ENCODE measurements around the gene MAP4K4. TPM values are rescaled to one million over a fixed set of nuclear protein-coding genes. Genes with fewer than 3 reads are reported as not detected.
A peak's percentile ranks its signal among the peaks of the same experiment; 100 is the strongest.

The MAP4K4 gene
- polyA plus RNA-seq, 3 donors, result 5.3 to 66.9 (median 8.7) TPM

DNA sequence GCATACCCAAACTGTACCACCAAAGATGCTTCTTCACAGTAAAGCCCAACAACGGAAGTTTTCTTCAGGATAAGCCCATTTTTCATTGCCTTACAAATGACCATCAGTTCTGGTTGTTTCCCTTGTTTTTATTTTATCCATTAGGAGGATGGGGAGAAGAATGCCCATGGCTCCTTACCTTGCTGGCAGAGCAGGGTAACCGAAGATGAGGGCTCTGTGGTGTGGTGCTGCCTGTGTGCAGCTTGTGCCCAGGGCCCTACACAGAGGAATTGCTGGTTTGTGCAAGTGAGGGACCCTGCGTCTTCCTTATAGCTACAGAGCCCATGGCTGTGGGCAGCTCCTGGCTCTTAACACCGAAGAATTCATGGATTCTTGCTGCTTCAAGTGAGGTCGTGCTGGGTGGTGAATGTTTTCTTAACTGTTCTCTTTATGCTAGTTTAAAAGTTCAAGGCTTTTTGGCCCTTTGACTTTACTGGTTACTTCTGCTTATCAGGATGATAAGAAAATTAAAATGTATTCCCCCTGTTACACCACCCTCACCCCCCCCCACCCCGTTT is 110.6 kb downstream of the MAP4K4 start:
- Histone ChIP-seq H3K79me2 (ENCODE audit: insufficient read depth, low read length) (peaks cover 90% of the 10 kb centered on the region), H3K9ac (ENCODE audit: insufficient read depth, low read length, poor library complexity, severe bottlenecking) (no peak overlapping the region), H3K27me3 (ENCODE audit: control insufficient read depth in 2 of 2, insufficient read depth in 2 of 2, low read length in 2 of 2) (no peaks in the 10 kb centered on the region), H4K20me1 (ENCODE audit: insufficient read depth, low read length) (peaks cover 97% of the 10 kb centered on the region), H3K9me3 (replicated peaks in 1 of 2; ENCODE audit: control insufficient read depth in 1 of 2, insufficient read depth in 1 of 2, low read length in 2 of 2) (no peaks in the 10 kb centered on the region), H2AFZ (ENCODE audit: insufficient read depth, low read depth, low read length, poor library complexity, severe bottlenecking) (no peak overlapping the region), H3K4me1 (ENCODE audit: control insufficient read depth in 1 of 2, insufficient read depth in 2 of 2, low read length in 2 of 2) (peaks cover 20 to 21% of the 10 kb centered on the region in 2 donors), H3K36me3 (replicated peaks in 1 of 2; ENCODE audit: control insufficient read depth in 1 of 2, insufficient read depth in 2 of 2, low read length in 2 of 2) (peaks cover 0 to 5% of the 10 kb centered on the region in 2 donors), H3K4me2 (replicated peaks; ENCODE audit: extremely low read depth, low read length, poor library complexity, severe bottlenecking) (no peak overlapping the region), H3K4me3 (replicated peaks in 1 of 3; ENCODE audit: low read depth in 2 of 3, low read length in 3 of 3) (no peak overlapping the region), H3K27ac (ENCODE audit: low read depth in 1 of 2, low read length in 2 of 2) (no peak overlapping the region)
- 100% methylated on average over 1 of the region's 6 CpGs for WGBS (ENCODE audit: insufficient coverage)
- Mint-ChIP-seq H3K4me3 (no peak overlapping the region), H3K27ac (peak overlapping the region in 1 of 7 donors; percentile 46), H3K4me1 (peaks cover 48% of the 10 kb centered on the region), H3K9me3 (no peaks in the 10 kb centered on the region), H3K36me3 (peaks cover 7 to 29% of the 10 kb centered on the region in 2 donors), H3K27me3 (ENCODE audit: low read depth in 3 of 3) (no peaks in the 10 kb centered on the region)
- intact Hi-C loops (cut with micrococcal nuclease), result no loop called here
- TF ChIP-seq, protein P1, sequence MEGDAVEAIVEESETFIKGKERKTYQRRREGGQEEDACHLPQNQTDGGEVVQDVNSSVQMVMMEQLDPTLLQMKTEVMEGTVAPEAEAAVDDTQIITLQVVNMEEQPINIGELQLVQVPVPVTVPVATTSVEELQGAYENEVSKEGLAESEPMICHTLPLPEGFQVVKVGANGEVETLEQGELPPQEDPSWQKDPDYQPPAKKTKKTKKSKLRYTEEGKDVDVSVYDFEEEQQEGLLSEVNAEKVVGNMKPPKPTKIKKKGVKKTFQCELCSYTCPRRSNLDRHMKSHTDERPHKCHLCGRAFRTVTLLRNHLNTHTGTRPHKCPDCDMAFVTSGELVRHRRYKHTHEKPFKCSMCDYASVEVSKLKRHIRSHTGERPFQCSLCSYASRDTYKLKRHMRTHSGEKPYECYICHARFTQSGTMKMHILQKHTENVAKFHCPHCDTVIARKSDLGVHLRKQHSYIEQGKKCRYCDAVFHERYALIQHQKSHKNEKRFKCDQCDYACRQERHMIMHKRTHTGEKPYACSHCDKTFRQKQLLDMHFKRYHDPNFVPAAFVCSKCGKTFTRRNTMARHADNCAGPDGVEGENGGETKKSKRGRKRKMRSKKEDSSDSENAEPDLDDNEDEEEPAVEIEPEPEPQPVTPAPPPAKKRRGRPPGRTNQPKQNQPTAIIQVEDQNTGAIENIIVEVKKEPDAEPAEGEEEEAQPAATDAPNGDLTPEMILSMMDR (IDR thresholded peaks at IDR 0.05), result no peak
- DNase-seq, result no peak

DNA sequence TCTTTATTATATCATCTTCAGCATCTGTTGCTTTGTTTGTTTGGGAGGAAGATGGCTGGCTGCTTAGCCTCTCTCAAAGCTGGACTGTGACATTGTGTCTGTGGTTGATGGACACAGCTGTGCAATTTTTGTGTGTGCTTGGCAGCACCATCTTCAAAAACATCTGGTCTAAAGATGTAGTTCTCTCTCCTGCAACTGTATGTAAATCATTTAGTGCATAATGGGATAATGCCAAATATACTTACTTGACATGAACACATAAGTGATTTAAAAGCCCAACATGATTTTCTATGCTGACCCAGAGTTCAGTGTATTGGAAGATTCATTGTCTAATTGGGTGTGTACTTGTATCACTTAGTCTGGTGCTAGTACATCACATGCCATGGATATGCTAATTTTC is 112.2 kb downstream of the MAP4K4 start:
- no peak overlapping the region for H3K4me2 ChIP-seq (replicated peaks; ENCODE audit: extremely low read depth, low read length, poor library complexity, severe bottlenecking)
- no peaks in the 10 kb centered on the region for H3K27me3 Mint-ChIP-seq (ENCODE audit: low read depth in 3 of 3)
- H3K79me2 ChIP-seq (ENCODE audit: insufficient read depth, low read length), result peaks cover 92% of the 10 kb centered on the region

More for the DNA sequence above, 112.2 kb downstream of the MAP4K4 start:
- Histone ChIP-seq H3K4me3 (replicated peaks in 1 of 3; ENCODE audit: low read depth in 2 of 3, low read length in 3 of 3) (no peak overlapping the region), H2AFZ (ENCODE audit: insufficient read depth, low read depth, low read length, poor library complexity, severe bottlenecking) (no peak overlapping the region), H3K27me3 (ENCODE audit: control insufficient read depth in 2 of 2, insufficient read depth in 2 of 2, low read length in 2 of 2) (no peaks in the 10 kb centered on the region), H3K9me3 (replicated peaks in 1 of 2; ENCODE audit: control insufficient read depth in 1 of 2, insufficient read depth in 1 of 2, low read length in 2 of 2) (no peaks in the 10 kb centered on the region), H4K20me1 (ENCODE audit: insufficient read depth, low read length) (peaks cover 97% of the 10 kb centered on the region), H3K36me3 (replicated peaks in 1 of 2; ENCODE audit: control insufficient read depth in 1 of 2, insufficient read depth in 2 of 2, low read length in 2 of 2) (peaks cover 0 to 5% of the 10 kb centered on the region in 2 donors), H3K27ac (ENCODE audit: low read depth in 1 of 2, low read length in 2 of 2) (no peak overlapping the region), H3K9ac (ENCODE audit: insufficient read depth, low read length, poor library complexity, severe bottlenecking) (no peak overlapping the region), H3K4me1 (ENCODE audit: control insufficient read depth in 1 of 2, insufficient read depth in 2 of 2, low read length in 2 of 2) (peaks cover 13 to 15% of the 10 kb centered on the region in 2 donors)
- intact Hi-C loops (cut with micrococcal nuclease), result no loop called here
- H3K4me1 Mint-ChIP-seq, result peaks cover 33% of the 10 kb centered on the region
- TF ChIP-seq, protein P1 (IDR thresholded peaks at IDR 0.05), result no peak
- DNase-seq, result no peak
- no peaks in the 10 kb centered on the region for H3K9me3 Mint-ChIP-seq
- H3K36me3 Mint-ChIP-seq, result peaks cover 14 to 30% of the 10 kb centered on the region in 2 donors
- H3K27ac Mint-ChIP-seq, result peak overlapping the region in 1 of 7 donors; percentile 35
- H3K4me3 Mint-ChIP-seq, result no peak overlapping the region
